ENCODE measurements around the gene SLC22A7. TPM values are rescaled to one million over a fixed set of nuclear protein-coding genes. Genes with fewer than 3 reads are reported as not detected.
A peak's percentile ranks its signal among the peaks of the same experiment; 100 is the strongest.

The SLC22A7 gene
- total and polyA plus RNA-seq, 8 donors, result not detected

- Histone ChIP-seq H3K27me3 (peaks cover 0 to 61% (median 15%) of the 10 kb centered on the region in 3 donors), H3K36me3 (no peaks in the 10 kb centered on the region), H3K27ac (no peak overlapping the region), H3K4me3 (no peak overlapping the region), H3K9me3 (no peaks in the 10 kb centered on the region), H3K4me1 (peaks cover 16 to 29% (median 20%) of the 10 kb centered on the region in 4 donors)
- TF ChIP-seq POLR2A (IDR thresholded peaks at IDR 0.05) (no peak), CTCF (IDR thresholded peaks at IDR 0.05) (no peak), EP300 (IDR thresholded peaks at IDR 0.05) (no peak), POLR2AphosphoS5 (IDR thresholded peaks at IDR 0.05) (no peak)
- DNase-seq, result no peak
- intact Hi-C loops (cut with DNase I; ENCODE audit: low total_unique reads), result loop anchor here (10.0 kb wide), 1 partner anchor 58 kb away; no protein-coding TSS in a partner anchor
- 83 to 95% (median 91%) methylated on average over 4 to 6 of the region's 6 CpGs for WGBS, 5 donors
These were observed 20.8 kb upstream of the SLC22A7 start for GRCh38 chr6:43277306-43277642.

GRCh38 chr6:43277643-43278523 is 20.2 kb upstream of the SLC22A7 start:
- TF ChIP-seq CTCF (IDR thresholded peaks at IDR 0.05) (no peak), POLR2A (IDR thresholded peaks at IDR 0.05) (no peak), POLR2AphosphoS5 (IDR thresholded peaks at IDR 0.05) (no peak), EP300 (IDR thresholded peaks at IDR 0.05) (no peak)
- no peaks in the 10 kb centered on the region for H3K36me3 ChIP-seq
- 59 to 65% (median 64%) methylated on average over 12 to 13 of the region's 13 CpGs for WGBS, 5 donors
- DNase-seq, result peak in 1 of 2 donors; percentile 71
- peaks cover 0 to 67% (median 15%) of the 10 kb centered on the region in 3 donors for H3K27me3 ChIP-seq
- no peak overlapping the region for H3K4me3 ChIP-seq
- intact Hi-C loops (cut with DNase I; ENCODE audit: low total_unique reads), result loop anchor here (10.0 kb wide), 1 partner anchor 57 kb away; no protein-coding TSS in a partner anchor
- no peaks in the 10 kb centered on the region for H3K9me3 ChIP-seq
- H3K27ac ChIP-seq, result no peak overlapping the region
- peaks cover 16 to 29% (median 20%) of the 10 kb centered on the region in 4 donors for H3K4me1 ChIP-seq

- no peaks in the 10 kb centered on the region for H3K36me3 ChIP-seq
- intact Hi-C loops (cut with DNase I; ENCODE audit: low total_unique reads), result loop anchor here (10.0 kb wide), 1 partner anchor 56 kb away; no protein-coding TSS in a partner anchor
- no peaks in the 10 kb centered on the region for H3K9me3 ChIP-seq
- DNase-seq, result no peak
- H3K4me3 ChIP-seq, result no peak overlapping the region
- peaks cover 0 to 67% (median 21%) of the 10 kb centered on the region in 3 donors for H3K27me3 ChIP-seq
- peaks cover 16 to 29% (median 20%) of the 10 kb centered on the region in 4 donors for H3K4me1 ChIP-seq
- 46 to 76% (median 55%) methylated on average over 4 of the region's 4 CpGs for WGBS, 5 donors
- TF ChIP-seq EP300 (IDR thresholded peaks at IDR 0.05) (no peak), POLR2A (IDR thresholded peaks at IDR 0.05) (no peak), POLR2AphosphoS5 (IDR thresholded peaks at IDR 0.05) (no peak), CTCF (IDR thresholded peaks at IDR 0.05) (no peak)
- H3K27ac ChIP-seq, result no peak overlapping the region
These were observed 19.5 kb upstream of the SLC22A7 start for GRCh38 chr6:43278524-43279078.

- TF ChIP-seq EP300 (IDR thresholded peaks at IDR 0.05) (no peak), POLR2AphosphoS5 (IDR thresholded peaks at IDR 0.05) (no peak)
- Histone ChIP-seq H3K4me1 (peaks cover 10 to 23% (median 17%) of the 10 kb centered on the region in 4 donors), H3K27me3 (peaks cover 4 to 68% (median 29%) of the 10 kb centered on the region in 3 donors), H3K36me3 (no peaks in the 10 kb centered on the region), H3K27ac (no peak overlapping the region), H3K4me3 (no peak overlapping the region), H3K9me3 (no peaks in the 10 kb centered on the region)
- WGBS, 5 donors, result 73 to 87% (median 77%) methylated on average over 2 of the region's 2 CpGs
- no peak for DNase-seq
- intact Hi-C loops (cut with DNase I; ENCODE audit: low total_unique reads), result no loop called here
These were observed 17.8 kb upstream of the SLC22A7 start for GRCh38 chr6:43280234-43280633.
